GM18511 (cell line): Measurements from ENCODE around the gene ATXN7.
A peak's percentile ranks its signal among the peaks of the same experiment; 100 is the strongest.

ENCODE experiments used
- ATAC-seq: cut with Tn5 transposase; IDR thresholded peaks from one replicate; pipeline ENCODE4 v1.9.1; 2021; ENCODE audit warnings: mild to moderate bottlenecking, moderate library complexity; ENCODE audit not compliant: unreplicated experiment

Gene ATXN7

GRCh38 chr3:63960048-63960711, 96.5 kb downstream of the ATXN7 start:
- peak; percentile 40 for ATAC-seq

- ATAC-seq = peak; percentile 82
Measured at GRCh38 chr3:63961891-63962290, 98.2 kb downstream of the ATXN7 start.

- ATAC-seq = no peak
Measured at GRCh38 chr3:63963496-63963895, 99.8 kb downstream of the ATXN7 start.

GRCh38 chr3:63964681-63965485, 101.2 kb downstream of the ATXN7 start:
- ATAC-seq = no peak

GRCh38 chr3:63966007-63966406, 102.3 kb downstream of the ATXN7 start:
- no peak for ATAC-seq

- no peak for ATAC-seq
Measured at GRCh38 chr3:63966871-63967270, 103.2 kb downstream of the ATXN7 start.

- ATAC-seq = peak; percentile 69
Measured at GRCh38 chr3:63967675-63968611, 104.3 kb downstream of the ATXN7 start.

GRCh38 chr3:63968612-63969350, 105.1 kb downstream of the ATXN7 start:
- ATAC-seq = peak; percentile 18

- no peak for ATAC-seq
Measured at GRCh38 chr3:63969876-63970275, 106.2 kb downstream of the ATXN7 start.

- no peak for ATAC-seq
Measured at GRCh38 chr3:63970631-63971475, 107.2 kb downstream of the ATXN7 start.

- ATAC-seq = no peak
Measured at GRCh38 chr3:63972196-63972595, 108.5 kb downstream of the ATXN7 start.

GRCh38 chr3:63972987-63973386, 109.3 kb downstream of the ATXN7 start:
- no peak for ATAC-seq

GRCh38 chr3:63973406-63973805, 109.7 kb downstream of the ATXN7 start:
- no peak for ATAC-seq

- ATAC-seq = no peak
Measured at GRCh38 chr3:63974451-63974850, 110.8 kb downstream of the ATXN7 start.

- ATAC-seq = no peak
Measured at GRCh38 chr3:63975723-63976122, 112.1 kb downstream of the ATXN7 start.

- ATAC-seq = no peak
Measured at GRCh38 chr3:63976161-63976871, 112.6 kb downstream of the ATXN7 start.

GRCh38 chr3:63976872-63977200, 113.2 kb downstream of the ATXN7 start:
- ATAC-seq = no peak

GRCh38 chr3:63977893-63978292, 114.2 kb downstream of the ATXN7 start:
- ATAC-seq = no peak
